B cell (primary cell): ENCODE measurements around the gene PLCL1. TPM values are rescaled to one million over a fixed set of nuclear protein-coding genes. Genes with fewer than 3 reads are reported as not detected.

Experiments
- ATAC-seq: fragments of 200-7000 bp; cut with Tn5 transposase; one replicate; pipeline ENCODE4 v1.10.0; 2021; ENCODE audit warnings: low read depth, mild to moderate bottlenecking, moderate number of reproducible peaks, moderate library complexity
- CTCF ChIA-PET: fragments of 350-600 bp; sonication (Branson Sonifier 250); formaldehyde crosslinking; loops from one replicate; lab custom pipeline; 2021; ENCODE audit warnings: antibody characterized with exemption, inconsistent platforms; lab: Charles Lee
- POLR2A ChIA-PET: fragments of 350-600 bp; sonication (Branson Sonifier 250); formaldehyde crosslinking; loops from one replicate; lab custom pipeline; 2021; ENCODE audit warnings: antibody characterized with exemption; lab: Charles Lee
- DNase-seq: peaks from one replicate; pipeline ENCODE4 v3.0.0; 2013
- H2AFZ ChIP-seq: 2 replicates; pipeline ENCODE4 v1.6.1; 2012; ENCODE audit warnings: mild to moderate bottlenecking, low read depth, low read length; ENCODE audit not compliant: insufficient read depth, poor library complexity, severe bottlenecking
- H3K27ac ChIP-seq, 2 donors: 1 replicate in 1 of 2; 2 replicates in 1 of 2; pipeline ENCODE4 v1.5.1; 2012 to 2013; ENCODE audit warnings: low read length in 2 of 2, mild to moderate bottlenecking in 2 of 2, moderate library complexity in 1 of 2
- H3K27me3 ChIP-seq, 4 experiments: fragments of 200-600 bp in 1 of 4; sonication (generic) in 1 of 4; replicated peaks in 1 of 4; 1 replicate in 2 of 4; 2 replicates in 2 of 4; pipeline versions ENCODE4 v1.6.1 to v1.7.0; 2013 to 2016; ENCODE audit warnings: low read length in 3 of 4, mild to moderate bottlenecking in 2 of 4, mixed read lengths in 1 of 4, moderate library complexity in 1 of 4; ENCODE audit not compliant: insufficient read depth in 4 of 4, control insufficient read depth in 3 of 4; ENCODE audit errors: control extremely low read depth in 1 of 4
- H3K36me3 ChIP-seq, 2 experiments: replicated peaks in 1 of 2; 1 replicate in 1 of 2; 2 replicates in 1 of 2; pipeline versions ENCODE4 v1.6.1 to v1.7.1; 2013; ENCODE audit warnings: low read length in 1 of 2; ENCODE audit not compliant: insufficient read depth in 2 of 2, control insufficient read depth in 1 of 2; ENCODE audit errors: control extremely low read depth in 1 of 2, extremely low read depth in 1 of 2
- H3K4me1 ChIP-seq, 2 donors: fragments of 200-600 bp in 1 of 2; sonication (generic) in 1 of 2; 1 replicate in 1 of 2; 2 replicates in 1 of 2; pipeline versions ENCODE4 v1.5.1 to v1.6.1; 2013 to 2017; ENCODE audit warnings: low read length in 2 of 2; ENCODE audit not compliant: control insufficient read depth in 2 of 2, insufficient read depth in 2 of 2
- H3K4me2 ChIP-seq: replicated peaks from 2 replicates; pipeline ENCODE3; 2012; ENCODE audit warnings: mild to moderate bottlenecking, low read depth, low read length; ENCODE audit not compliant: poor library complexity, severe bottlenecking
- H3K4me3 ChIP-seq, 5 experiments: fragments of 200-600 bp in 1 of 5; sonication (generic) in 1 of 5; 1 replicate in 3 of 5; 2 replicates in 2 of 5; pipeline versions ENCODE4 v1.5.1 to v1.7.0; 2011 to 2016; ENCODE audit warnings: low read length in 4 of 5, mild to moderate bottlenecking in 4 of 5, low read depth in 2 of 5, control low read depth in 1 of 5, moderate library complexity in 1 of 5; ENCODE audit not compliant: insufficient read depth in 1 of 5; ENCODE audit errors: control extremely low read depth in 1 of 5, extremely low read depth in 1 of 5
- H3K79me2 ChIP-seq: fragments of 200-600 bp; sonication (generic); one replicate; pipeline ENCODE4 v1.6.0; 2016; ENCODE audit warnings: low read length; ENCODE audit not compliant: control insufficient read depth, insufficient read depth
- H3K9ac ChIP-seq: fragments of 200-600 bp; sonication (generic); 2 replicates; pipeline ENCODE4 v1.6.1; 2017; ENCODE audit warnings: mild to moderate bottlenecking, low read length, moderate library complexity
- H3K9me3 ChIP-seq, 3 donors: one replicate each; pipeline versions ENCODE4 v1.6.1 to v1.7.1; 2013; ENCODE audit warnings: low read length in 2 of 3; ENCODE audit not compliant: control insufficient read depth in 2 of 3, insufficient read depth in 1 of 3; ENCODE audit errors: control extremely low read depth in 1 of 3
- H4K20me1 ChIP-seq: 2 replicates; pipeline ENCODE4 v1.6.0; 2012; ENCODE audit warnings: mild to moderate bottlenecking, low read length; ENCODE audit not compliant: insufficient read depth, control insufficient read depth, poor library complexity, severe bottlenecking
- H3K27ac Mint-ChIP-seq: one replicate; pipeline ENCODE4 v1.8.0; 2021; ENCODE audit warnings: mixed read lengths
- H3K27me3 Mint-ChIP-seq: one replicate; pipeline ENCODE4 v1.8.0; 2021; ENCODE audit warnings: mixed read lengths
- H3K4me1 Mint-ChIP-seq: one replicate; pipeline ENCODE4 v1.8.0; 2021; ENCODE audit warnings: mixed read lengths
- H3K4me3 Mint-ChIP-seq: one replicate; pipeline ENCODE4 v1.8.0; 2021; ENCODE audit warnings: mixed read lengths
- H3K9me3 Mint-ChIP-seq: one replicate; pipeline ENCODE4 v1.8.0; 2022; ENCODE audit warnings: mixed read lengths; ENCODE audit not compliant: insufficient read depth
- CTCF ChIP-seq: fragments of 200-600 bp; IDR thresholded peaks from one replicate; pipeline ENCODE4 v1.8.0; 2022; ENCODE audit warnings: antibody characterized with exemption, mild to moderate bottlenecking
- EZH2 ChIP-seq: IDR thresholded peaks from 2 replicates; pipeline ENCODE4 v1.6.1; 2012; ENCODE audit warnings: borderline replicate concordance, low read depth, mild to moderate bottlenecking, moderate library complexity, low read length; ENCODE audit not compliant: insufficient read depth, poor library complexity, severe bottlenecking
- whole genome bisulfite sequencing: methylation state at CpG from one replicate; pipeline ENCODE4 v1.1.5; 2013; ENCODE audit warnings: missing lambda C conversion rate; ENCODE audit not compliant: insufficient coverage; 5-methylcytosine and 5-hydroxymethylcytosine counted together
- intact Hi-C: fragments of 100-400 bp; cut with micrococcal nuclease; formaldehyde crosslinking; loops from one replicate; pipeline ENCODE4 v1.10.0; 2022
- polyA plus RNA-seq: library from polyadenylated mRNA; depleted of rRNA; stranded (reverse); fragments of >200 nt; gene quantifications from 2 replicates; pipeline ENCODE4 v1.2.3, GENCODE V29; 2012
- total RNA-seq, 2 donors: library from RNA; stranded (reverse); fragments of 120-200 nt in 1 of 2; gene quantifications; 1 replicate in 1 of 2; 2 replicates in 1 of 2; pipeline versions ENCODE4 v1.2.3 to v1.2.4, GENCODE V29; 2013 to 2022

PLCL1 gene
- total and polyA plus RNA-seq, 2 donors (not counting 1 experiment from before 2014, with no cell fraction given), result 0.07 to 0.25 TPM

GRCh38 chr2:197848602-197849001, 44.2 kb downstream of the PLCL1 start:
- no peak overlapping the region for H2AFZ ChIP-seq
- ChIA-PET POLR2A (no interaction called here), CTCF (no interaction called here)
- no peaks in the 10 kb centered on the region for H3K4me1 ChIP-seq
- no peak overlapping the region for H3K27ac ChIP-seq
- no peaks in the 10 kb centered on the region for H4K20me1 ChIP-seq
- H3K9me3 Mint-ChIP-seq, result no peaks in the 10 kb centered on the region
- peaks cover 0 to 3% (median 1%) of the 10 kb centered on the region in 4 experiments for H3K27me3 ChIP-seq
- no peaks in the 10 kb centered on the region for H3K36me3 ChIP-seq
- intact Hi-C loops, result no loop called here
- TF ChIP-seq EZH2, result no peak
- no peak for TF ChIP-seq CTCF
- H3K4me1 Mint-ChIP-seq, result no peaks in the 10 kb centered on the region
- 100% methylated on average over 1 of the region's 2 CpGs for WGBS
- H3K4me2 ChIP-seq, result no peak overlapping the region
- ATAC-seq (no peak), DNase-seq (no peak)
- peaks cover 25% of the 10 kb centered on the region for H3K27me3 Mint-ChIP-seq
- no peak overlapping the region for H3K9ac ChIP-seq
- no peak overlapping the region for H3K4me3 ChIP-seq
- H3K9me3 ChIP-seq, result no peaks in the 10 kb centered on the region
- H3K4me3 Mint-ChIP-seq, result no peak overlapping the region
- no peaks in the 10 kb centered on the region for H3K79me2 ChIP-seq
- no peak overlapping the region for H3K27ac Mint-ChIP-seq

GRCh38 chr2:197850882-197851450, 46.6 kb downstream of the PLCL1 start:
- H3K36me3 ChIP-seq, result no peaks in the 10 kb centered on the region
- H2AFZ ChIP-seq, result no peak overlapping the region
- 100% methylated on average over 1 of the region's 5 CpGs for WGBS
- H3K4me3 ChIP-seq, result no peak overlapping the region
- no peaks in the 10 kb centered on the region for H4K20me1 ChIP-seq
- CTCF ChIA-PET, result no interaction called here
- TF ChIP-seq EZH2, result no peak
- no peak overlapping the region for H3K27ac ChIP-seq
- no peaks in the 10 kb centered on the region for H3K27me3 ChIP-seq
- Mint-ChIP-seq H3K27me3 (peaks cover 13% of the 10 kb centered on the region), H3K4me1 (no peaks in the 10 kb centered on the region), H3K4me3 (no peak overlapping the region), H3K27ac (no peak overlapping the region), H3K9me3 (no peaks in the 10 kb centered on the region)
- POLR2A ChIA-PET, result no interaction called here
- no peak overlapping the region for H3K4me2 ChIP-seq
- intact Hi-C loops, result no loop called here
- H3K4me1 ChIP-seq, result no peaks in the 10 kb centered on the region
- H3K9me3 ChIP-seq, result no peaks in the 10 kb centered on the region
- no peak overlapping the region for H3K9ac ChIP-seq
- no peak for ATAC-seq
- no peaks in the 10 kb centered on the region for H3K79me2 ChIP-seq
- no peak for DNase-seq
